ENCODE data around the gene FBXL19. TPM values are rescaled to one million over a fixed set of nuclear protein-coding genes. Genes with fewer than 3 reads are reported as not detected.

Gene FBXL19, protein sequence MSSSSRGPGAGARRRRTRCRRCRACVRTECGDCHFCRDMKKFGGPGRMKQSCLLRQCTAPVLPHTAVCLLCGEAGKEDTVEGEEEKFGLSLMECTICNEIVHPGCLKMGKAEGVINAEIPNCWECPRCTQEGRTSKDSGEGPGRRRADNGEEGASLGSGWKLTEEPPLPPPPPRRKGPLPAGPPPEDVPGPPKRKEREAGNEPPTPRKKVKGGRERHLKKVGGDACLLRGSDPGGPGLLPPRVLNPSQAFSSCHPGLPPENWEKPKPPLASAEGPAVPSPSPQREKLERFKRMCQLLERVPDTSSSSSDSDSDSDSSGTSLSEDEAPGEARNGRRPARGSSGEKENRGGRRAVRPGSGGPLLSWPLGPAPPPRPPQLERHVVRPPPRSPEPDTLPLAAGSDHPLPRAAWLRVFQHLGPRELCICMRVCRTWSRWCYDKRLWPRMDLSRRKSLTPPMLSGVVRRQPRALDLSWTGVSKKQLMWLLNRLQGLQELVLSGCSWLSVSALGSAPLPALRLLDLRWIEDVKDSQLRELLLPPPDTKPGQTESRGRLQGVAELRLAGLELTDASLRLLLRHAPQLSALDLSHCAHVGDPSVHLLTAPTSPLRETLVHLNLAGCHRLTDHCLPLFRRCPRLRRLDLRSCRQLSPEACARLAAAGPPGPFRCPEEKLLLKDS
- 53.0 TPM for polyA plus RNA-seq (2013, experiment 1 of 2)
- 53.0 TPM for polyA plus RNA-seq (2013, experiment 2 of 2)

DNA sequence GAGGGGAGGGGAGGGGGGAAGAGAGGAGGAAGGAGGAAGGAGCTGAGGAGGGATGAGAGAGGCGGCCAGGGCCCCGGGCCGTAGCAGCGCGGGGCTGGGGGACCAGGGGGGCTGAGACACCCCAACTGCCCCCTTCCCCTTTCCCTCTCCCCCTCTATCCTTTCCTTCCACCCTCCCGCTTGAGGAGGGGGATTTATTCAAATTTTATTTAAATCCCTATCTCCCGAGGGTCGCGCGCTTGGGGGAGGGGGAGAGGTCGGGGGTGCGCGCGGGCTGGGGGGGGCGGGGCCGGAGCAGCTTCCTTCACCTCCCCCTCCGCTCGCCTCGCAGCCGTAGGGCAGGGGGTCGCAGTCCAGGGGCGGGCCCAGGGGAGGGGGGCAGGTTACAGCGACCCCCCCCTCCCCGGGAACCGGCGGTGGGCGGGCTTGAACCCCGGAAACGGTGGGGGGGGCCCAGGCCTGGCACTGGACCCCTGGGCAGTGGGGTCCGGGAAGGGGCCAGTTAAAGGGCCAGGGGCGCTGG is at the start of gene FBXL19:
Gene FBXL19, plus strand, starts transcription at position 19 of the 522 bp plus-strand sequence. CDS start 2,183 bp downstream, outside the sequence.
- Histone ChIP-seq H3K9ac (ENCODE audit: low read depth, low read length) (peak within 1 kb of the TSS; percentile 85), H3K27me3 (ENCODE audit: insufficient read depth, low read length) (no peaks in the 10 kb centered on the region), H3K9me3 (ENCODE audit: insufficient read depth, low read depth, low read length) (no peaks in the 10 kb centered on the region), H3K27ac (ENCODE audit: low read depth, low read length) (peak within 1 kb of the TSS; percentile 89), H3K4me3 (ENCODE audit: low read length) (peak within 1 kb of the TSS; percentile 81), H3K36me3 (ENCODE audit: insufficient read depth, low read length) (peaks cover 19% of the 10 kb centered on the region), H3K4me1 (ENCODE audit: insufficient read depth, low read length) (no peaks in the 10 kb centered on the region)
- WGBS: 0% methylated on average over 10 of the region's 31 CpGs

DNA sequence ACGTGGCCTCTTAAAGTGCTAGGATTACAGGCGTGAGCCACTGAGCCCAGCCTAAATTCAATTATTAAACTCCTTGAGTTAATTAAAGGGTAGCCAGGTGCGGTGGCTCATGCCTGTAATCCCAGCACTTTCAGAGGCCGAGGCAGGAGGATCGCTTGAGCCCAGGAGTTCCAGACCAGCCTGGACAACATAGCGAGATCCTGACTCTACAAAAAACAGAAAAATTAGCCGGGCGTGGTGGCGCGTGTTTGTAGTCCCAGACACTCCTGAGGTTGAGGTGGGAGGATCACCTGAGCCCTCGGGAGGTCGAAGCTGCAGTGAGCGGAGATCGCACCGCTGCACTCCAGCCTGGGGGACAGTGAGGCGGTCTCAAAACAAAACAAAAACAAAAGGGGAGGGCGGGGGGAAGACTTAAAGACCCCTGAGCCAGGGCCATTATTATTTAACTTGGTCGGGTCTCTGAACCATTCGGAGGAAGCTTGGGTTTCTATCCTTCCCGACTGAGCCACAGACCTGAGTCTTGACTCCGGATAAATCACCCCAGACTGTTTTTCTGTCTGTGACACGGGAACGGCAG is 49.0 kb upstream of the FBXL19 start:
- WGBS: 28% methylated on average over 23 of the region's 23 CpGs
- H3K9ac ChIP-seq (ENCODE audit: low read depth, low read length): peak overlapping the region; percentile 97
- H3K4me3 ChIP-seq (ENCODE audit: low read length): peak overlapping the region; percentile 87
- peaks cover 8% of the 10 kb centered on the region; the same call in 1 of the 2 replicates for H3K4me1 ChIP-seq (ENCODE audit: insufficient read depth, low read length)
- 0 out of 2 replicates have a peak, but pooled peaks cover 6% of the 10 kb centered on the region for H3K36me3 ChIP-seq (ENCODE audit: insufficient read depth, low read length)
- no peak overlapping the region for H3K27ac ChIP-seq (ENCODE audit: low read depth, low read length)
- H3K9me3 ChIP-seq (ENCODE audit: insufficient read depth, low read depth, low read length): no peaks in the 10 kb centered on the region
- H3K27me3 ChIP-seq (ENCODE audit: insufficient read depth, low read length): peaks cover 47% of the 10 kb centered on the region

DNA sequence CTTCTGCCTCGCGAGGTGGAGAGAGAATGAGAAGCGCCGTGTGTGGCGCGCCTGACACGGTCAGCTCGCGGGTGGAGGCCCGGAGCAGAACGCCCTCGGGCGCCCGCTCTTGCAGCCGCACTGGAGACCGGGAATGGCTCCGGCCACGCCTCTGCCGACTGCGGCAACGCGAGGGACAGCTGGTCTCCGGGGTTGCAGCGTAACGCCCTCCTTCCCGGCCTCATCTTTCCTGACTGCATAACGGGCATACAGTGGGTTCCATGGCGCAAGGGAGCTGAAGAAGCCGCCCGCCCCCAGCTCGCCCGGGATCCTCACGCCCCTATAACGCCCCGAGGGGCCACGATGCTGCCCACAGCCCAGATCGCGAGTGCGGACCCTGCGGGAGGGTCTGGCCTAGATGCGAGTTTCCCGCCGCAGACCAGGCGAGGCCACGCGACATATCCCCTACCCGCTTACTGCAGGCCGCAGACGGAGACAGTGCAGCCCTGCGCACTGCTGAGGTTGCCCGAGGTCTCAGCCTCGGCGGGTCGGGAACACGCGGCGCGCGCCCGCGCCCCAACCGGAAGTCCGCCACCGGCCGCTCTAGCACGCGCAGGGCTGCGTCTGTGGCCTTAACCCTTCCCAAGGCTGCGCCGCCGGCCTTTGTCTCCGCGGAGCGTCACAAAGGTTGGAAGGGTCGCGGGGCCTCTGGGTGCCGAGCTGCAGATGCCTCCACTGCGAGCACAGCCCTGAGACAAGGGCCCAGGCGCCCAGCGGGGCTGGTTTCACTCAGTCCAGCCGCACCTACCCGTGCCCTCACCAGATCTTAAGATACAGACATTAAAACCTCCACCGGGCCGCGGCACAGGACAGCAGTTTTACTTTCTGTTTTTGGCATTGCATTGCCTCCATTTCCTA is 48.3 kb upstream of the FBXL19 start:
- Histone ChIP-seq H3K27ac (ENCODE audit: low read depth, low read length) (peak overlapping the region; percentile 79), H3K27me3 (ENCODE audit: insufficient read depth, low read length) (peaks cover 43% of the 10 kb centered on the region), H3K4me1 (ENCODE audit: insufficient read depth, low read length) (peaks cover 8% of the 10 kb centered on the region; the same call in 1 of the 2 replicates), H3K4me3 (ENCODE audit: low read length) (peak overlapping the region; percentile 87), H3K9me3 (ENCODE audit: insufficient read depth, low read depth, low read length) (no peaks in the 10 kb centered on the region), H3K36me3 (ENCODE audit: insufficient read depth, low read length) (peaks cover 9% of the 10 kb centered on the region; the same call in 1 of the 2 replicates), H3K9ac (ENCODE audit: low read depth, low read length) (peak overlapping the region; percentile 97)
- under 1% methylated on average over 85 of the region's 85 CpGs for WGBS

DNA sequence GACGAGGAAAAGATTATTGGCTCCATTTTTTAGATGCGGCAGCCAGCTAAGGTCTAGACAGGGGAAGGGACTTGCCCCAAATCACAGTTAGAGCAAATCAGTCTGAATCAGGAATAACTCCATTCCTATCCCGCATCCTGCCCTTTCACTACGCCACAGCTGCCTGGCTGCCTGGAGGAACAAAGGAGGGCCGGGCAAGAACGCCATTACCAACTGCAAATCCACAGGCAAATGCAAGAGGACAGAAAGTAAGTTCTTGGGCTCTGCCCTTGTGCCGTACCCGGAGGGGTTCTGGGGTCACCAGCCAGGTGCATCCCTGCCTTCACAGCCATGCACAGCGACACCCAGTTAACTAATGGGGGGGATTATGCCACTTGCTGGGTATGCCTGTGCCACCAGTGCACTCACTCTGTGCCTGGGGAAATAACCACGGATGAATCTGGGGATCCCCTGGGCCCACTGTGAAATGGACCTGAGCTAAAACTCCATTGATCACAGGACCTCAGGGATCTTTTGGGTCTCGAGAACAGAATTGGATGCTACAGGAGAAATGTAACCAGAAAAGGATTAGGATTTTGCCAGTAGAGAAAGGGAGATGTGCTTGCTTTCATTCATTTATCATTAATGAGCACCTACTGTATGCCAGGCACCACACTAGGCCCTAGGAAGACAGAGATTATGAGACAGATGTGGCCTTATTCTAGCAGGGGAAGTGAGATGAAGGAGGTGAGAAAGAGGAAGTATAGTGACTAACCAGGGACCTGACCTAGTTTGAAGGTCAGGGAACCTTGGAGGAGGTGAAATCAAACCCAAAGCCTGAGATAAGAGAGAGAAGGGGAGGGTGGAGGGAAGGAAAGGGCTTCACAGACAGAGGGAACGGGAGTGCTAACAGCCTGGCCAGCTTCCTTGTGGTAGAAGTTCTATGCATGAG is 47.2 kb upstream of the FBXL19 start:
- Histone ChIP-seq H3K4me1 (ENCODE audit: insufficient read depth, low read length) (peaks cover 8% of the 10 kb centered on the region; the same call in 1 of the 2 replicates), H3K36me3 (ENCODE audit: insufficient read depth, low read length) (peaks cover 10% of the 10 kb centered on the region; the same call in 1 of the 2 replicates), H3K27ac (ENCODE audit: low read depth, low read length) (peak overlapping the region; percentile 79), H3K27me3 (ENCODE audit: insufficient read depth, low read length) (peaks cover 37% of the 10 kb centered on the region), H3K9me3 (ENCODE audit: insufficient read depth, low read depth, low read length) (no peaks in the 10 kb centered on the region), H3K9ac (ENCODE audit: low read depth, low read length) (peak overlapping the region; percentile 97), H3K4me3 (ENCODE audit: low read length) (peak overlapping the region; percentile 87)
- 34% methylated on average over 12 of the region's 12 CpGs for WGBS

DNA sequence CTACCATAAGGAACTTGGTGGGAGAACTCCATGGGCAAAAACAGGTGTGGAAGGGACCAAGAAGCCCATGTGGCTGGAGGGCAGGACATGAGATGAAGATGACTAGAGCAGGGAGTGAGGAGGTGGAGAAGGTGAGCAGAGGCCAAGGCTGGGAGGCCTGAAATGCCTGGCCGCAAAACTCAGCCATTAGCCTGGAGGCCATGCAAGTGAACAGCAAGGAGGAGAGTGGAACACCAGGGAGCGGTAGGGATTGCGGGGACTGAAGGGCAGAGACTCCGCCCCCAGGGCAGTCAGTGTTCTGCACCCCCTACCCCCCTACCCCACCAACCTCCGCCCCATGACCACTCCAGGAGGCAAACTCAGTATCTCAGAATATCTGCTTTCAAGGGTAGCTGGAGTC is 46.5 kb upstream of the FBXL19 start:
- Histone ChIP-seq H3K4me3 (ENCODE audit: low read length) (peak overlapping the region; percentile 87), H3K36me3 (ENCODE audit: insufficient read depth, low read length) (peaks cover 10% of the 10 kb centered on the region; the same call in 1 of the 2 replicates), H3K27ac (ENCODE audit: low read depth, low read length) (no peak overlapping the region), H3K27me3 (ENCODE audit: insufficient read depth, low read length) (peaks cover 31% of the 10 kb centered on the region), H3K9me3 (ENCODE audit: insufficient read depth, low read depth, low read length) (no peaks in the 10 kb centered on the region), H3K4me1 (ENCODE audit: insufficient read depth, low read length) (peaks cover 8% of the 10 kb centered on the region; the same call in 1 of the 2 replicates), H3K9ac (ENCODE audit: low read depth, low read length) (peak overlapping the region; percentile 97; the same call in 1 of the 2 replicates)
- 72% methylated on average over 5 of the region's 5 CpGs for WGBS

DNA sequence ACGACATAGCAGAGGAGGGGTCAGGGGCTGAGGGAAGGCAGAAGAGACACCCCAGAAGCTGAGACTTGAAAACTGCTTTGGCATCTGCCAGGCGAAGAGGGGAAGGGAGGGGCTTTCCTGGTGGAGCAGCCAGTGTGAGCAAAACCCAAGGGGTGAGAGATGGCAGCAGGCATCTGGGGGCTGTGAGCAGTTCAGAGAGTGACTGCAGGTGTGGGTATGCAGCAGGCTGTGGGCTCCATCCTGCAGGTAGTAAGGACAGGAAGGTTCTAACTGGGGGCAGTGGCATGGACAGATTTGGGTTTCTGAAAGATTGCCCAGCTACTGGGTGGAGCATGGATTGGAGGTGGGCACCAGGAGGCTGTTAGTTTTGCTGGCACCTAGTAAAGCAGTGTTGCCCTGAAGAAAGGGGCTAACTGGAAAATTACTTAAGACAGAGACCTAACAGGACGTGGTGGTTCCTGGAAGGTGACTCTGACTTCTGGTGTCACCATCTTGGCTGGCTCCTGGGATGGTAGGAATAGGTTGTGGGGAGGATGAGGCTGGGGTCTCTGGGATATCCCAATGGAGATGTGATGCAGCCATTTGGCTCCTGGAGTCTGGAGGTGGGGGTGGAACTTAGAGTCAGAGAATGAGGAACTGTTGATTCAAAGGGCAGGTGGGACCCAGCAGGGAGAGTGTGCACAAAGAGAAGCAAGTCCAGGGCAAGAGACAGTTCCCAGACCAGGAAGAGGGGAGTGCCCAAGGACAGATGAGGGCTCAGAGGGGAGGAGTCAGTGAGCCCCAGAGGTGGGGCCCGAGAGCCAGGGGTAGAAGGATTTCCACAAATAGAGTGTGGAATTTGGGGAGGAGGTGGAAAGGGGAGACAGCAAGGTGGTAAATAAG is 40.7 kb upstream of the FBXL19 start:
- H3K27me3 ChIP-seq (ENCODE audit: insufficient read depth, low read length): no peaks in the 10 kb centered on the region
- H3K9me3 ChIP-seq (ENCODE audit: insufficient read depth, low read depth, low read length): no peaks in the 10 kb centered on the region
- WGBS: 85% methylated on average over 4 of the region's 4 CpGs
- no peak overlapping the region for H3K4me3 ChIP-seq (ENCODE audit: low read length)
- H3K9ac ChIP-seq (ENCODE audit: low read depth, low read length): no peak overlapping the region
- no peak overlapping the region for H3K27ac ChIP-seq (ENCODE audit: low read depth, low read length)
- H3K36me3 ChIP-seq (ENCODE audit: insufficient read depth, low read length): peaks cover 16% of the 10 kb centered on the region; the same call in 1 of the 2 replicates
- no peaks in the 10 kb centered on the region for H3K4me1 ChIP-seq (ENCODE audit: insufficient read depth, low read length)

DNA sequence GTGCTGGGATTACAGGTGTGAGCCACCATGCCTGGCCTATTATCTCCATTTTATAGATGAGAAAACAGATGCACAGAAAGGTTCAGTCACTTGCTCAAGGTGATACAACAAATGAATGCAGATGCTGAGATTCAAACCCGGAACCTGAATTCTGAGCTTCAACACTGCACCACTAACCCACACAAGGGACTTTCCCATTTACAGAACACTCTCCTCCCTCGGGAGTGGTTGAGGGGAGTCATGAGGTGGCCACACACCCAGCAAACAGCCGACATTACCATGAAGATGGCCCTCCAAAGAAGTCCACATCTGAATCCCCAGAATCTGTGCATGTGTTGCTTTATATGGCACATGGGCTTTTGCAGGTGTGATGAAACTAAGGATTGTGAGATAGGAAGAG is 38.6 kb upstream of the FBXL19 start:
- Histone ChIP-seq H3K27ac (ENCODE audit: low read depth, low read length) (no peak overlapping the region), H3K9me3 (ENCODE audit: insufficient read depth, low read depth, low read length) (no peaks in the 10 kb centered on the region), H3K4me1 (ENCODE audit: insufficient read depth, low read length) (no peaks in the 10 kb centered on the region), H3K4me3 (ENCODE audit: low read length) (no peak overlapping the region), H3K27me3 (ENCODE audit: insufficient read depth, low read length) (no peaks in the 10 kb centered on the region), H3K36me3 (ENCODE audit: insufficient read depth, low read length) (peaks cover 21% of the 10 kb centered on the region; the same call in 1 of the 2 replicates), H3K9ac (ENCODE audit: low read depth, low read length) (no peak overlapping the region)
- WGBS: 84% methylated on average over 3 of the region's 3 CpGs

DNA sequence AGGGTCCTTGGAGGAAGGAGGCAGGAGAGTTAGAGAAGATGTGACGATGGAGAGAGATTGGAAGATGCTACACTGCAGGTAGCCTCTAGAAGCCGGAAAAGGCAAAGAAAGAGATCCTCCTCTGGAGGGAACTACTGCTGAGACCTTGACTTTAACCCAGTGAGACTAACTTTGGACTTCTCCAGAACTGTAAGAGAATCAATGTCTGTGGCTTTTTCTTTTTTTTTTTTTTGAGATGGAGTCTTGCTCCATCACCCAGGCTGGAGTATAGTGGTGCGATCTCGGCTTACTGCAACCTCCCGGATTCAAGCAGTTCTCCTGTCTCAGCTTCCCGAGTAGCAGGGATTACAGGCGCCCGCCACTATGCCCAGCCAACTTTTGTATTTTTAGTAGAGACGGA is 38.2 kb upstream of the FBXL19 start:
- Histone ChIP-seq H3K9ac (ENCODE audit: low read depth, low read length) (no peak overlapping the region), H3K36me3 (ENCODE audit: insufficient read depth, low read length) (peaks cover 19% of the 10 kb centered on the region; the same call in 1 of the 2 replicates), H3K4me3 (ENCODE audit: low read length) (no peak overlapping the region), H3K9me3 (ENCODE audit: insufficient read depth, low read depth, low read length) (no peaks in the 10 kb centered on the region), H3K4me1 (ENCODE audit: insufficient read depth, low read length) (no peaks in the 10 kb centered on the region), H3K27ac (ENCODE audit: low read depth, low read length) (no peak overlapping the region), H3K27me3 (ENCODE audit: insufficient read depth, low read length) (no peaks in the 10 kb centered on the region)
- WGBS: 94% methylated on average over 9 of the region's 9 CpGs

DNA sequence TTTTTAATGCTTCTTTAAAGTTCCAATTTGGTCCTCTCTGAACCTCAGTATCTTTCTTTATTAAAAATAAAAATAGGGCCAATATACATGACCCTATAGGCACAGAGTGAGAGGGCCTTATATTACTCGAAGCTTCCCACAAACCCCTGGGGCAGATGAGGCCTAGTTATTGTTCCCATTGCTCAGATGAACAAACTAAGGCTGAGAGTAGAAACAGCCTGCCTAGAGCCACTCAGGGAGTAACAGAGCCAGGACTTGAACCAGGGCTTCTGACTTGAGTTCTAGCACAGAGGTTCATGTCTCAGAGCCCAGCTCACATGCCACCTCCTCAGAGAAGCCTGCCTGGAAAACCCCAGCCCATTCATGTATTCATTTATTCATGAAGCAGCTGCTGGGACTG is 37.2 kb upstream of the FBXL19 start:
- Histone ChIP-seq H3K4me3 (ENCODE audit: low read length) (no peak overlapping the region), H3K27ac (ENCODE audit: low read depth, low read length) (no peak overlapping the region), H3K4me1 (ENCODE audit: insufficient read depth, low read length) (no peaks in the 10 kb centered on the region), H3K9me3 (ENCODE audit: insufficient read depth, low read depth, low read length) (no peaks in the 10 kb centered on the region), H3K27me3 (ENCODE audit: insufficient read depth, low read length) (no peaks in the 10 kb centered on the region), H3K9ac (ENCODE audit: low read depth, low read length) (no peak overlapping the region), H3K36me3 (ENCODE audit: insufficient read depth, low read length) (peaks cover 19% of the 10 kb centered on the region; the same call in 1 of the 2 replicates)
- WGBS: 83% methylated on average over 1 of the region's 1 CpG

All from HUES64 (cell line).